Amygdala (tissue), 56 donors: Measurements from ENCODE around the gene TNNT1.
A peak's percentile ranks its signal among the peaks of the same experiment; 100 is the strongest.

Source experiments
- DNase-seq, 56 donors: peaks; one replicate each; lab custom pipeline; 2025; lab: John Stamatoyannopoulos, UW

TNNT1 gene

GRCh38 chr19:55092423-55093318 is 56.3 kb downstream of the TNNT1 start:
- DNase-seq = no peak

- DNase-seq = no peak
Observed at GRCh38 chr19:55091955-55092354, 57.1 kb downstream of the TNNT1 start.

GRCh38 chr19:55091126-55091910 is 57.7 kb downstream of the TNNT1 start:
- DNase-seq = no peak

- no peak for DNase-seq
Observed at GRCh38 chr19:55090564-55090963, 58.4 kb downstream of the TNNT1 start.

GRCh38 chr19:55089342-55089944 is 59.6 kb downstream of the TNNT1 start:
- no peak for DNase-seq

GRCh38 chr19:55088543-55089341 is 60.3 kb downstream of the TNNT1 start:
- peak in 40 of 56 donors; percentile 4 to 80 (median 32) for DNase-seq

- DNase-seq = no peak
Observed at GRCh38 chr19:55088021-55088451, 61.0 kb downstream of the TNNT1 start.

- no peak for DNase-seq
Observed at GRCh38 chr19:55087542-55087901, 61.5 kb downstream of the TNNT1 start.

GRCh38 chr19:55086730-55087541 is 62.1 kb downstream of the TNNT1 start:
- peak in 53 of 56 donors; percentile 9 to 92 (median 62) for DNase-seq

- DNase-seq = no peak
Observed at GRCh38 chr19:55085923-55086715, 62.9 kb downstream of the TNNT1 start.

GRCh38 chr19:55084416-55084815 is 64.6 kb downstream of the TNNT1 start:
- no peak for DNase-seq

- DNase-seq = no peak
Observed at GRCh38 chr19:55083004-55083850, 65.8 kb downstream of the TNNT1 start.
